ENCODE measurements around the gene RPGRIP1L. TPM values are rescaled to one million over a fixed set of nuclear protein-coding genes. Genes with fewer than 3 reads are reported as not detected.

Gene RPGRIP1L
- total RNA-seq: 11.4 and 17.6 TPM in 2 replicates

GRCh38 chr16:53703590-53704444 is at the start of gene RPGRIP1L, which contains the start of gene FTO:
TSS of gene RPGRIP1L (minus strand) at chr16:53703859. CDS start at chr16:53700723, 3,136 bp downstream.
TSS of gene FTO (plus strand) at chr16:53704156.

Other genes starting within 250 kb of the RPGRIP1L start
- gene AKTIP, start 200.7 kb downstream of the RPGRIP1L start, total RNA-seq: 10.3 and 14.5 TPM in 2 replicates
- gene FTO, start 297 bp upstream of the RPGRIP1L start, total RNA-seq: 83.4 and 102 TPM in 2 replicates

Measured in subcutaneous preadipocyte (primary cell).